ENCODE results near the gene PREX1. TPM values are rescaled to one million over a fixed set of nuclear protein-coding genes. Genes with fewer than 3 reads are reported as not detected.

The PREX1 gene
- total and polyA plus RNA-seq, 8 donors, result 5.2 to 25.2 (median 16.6) TPM

DNA sequence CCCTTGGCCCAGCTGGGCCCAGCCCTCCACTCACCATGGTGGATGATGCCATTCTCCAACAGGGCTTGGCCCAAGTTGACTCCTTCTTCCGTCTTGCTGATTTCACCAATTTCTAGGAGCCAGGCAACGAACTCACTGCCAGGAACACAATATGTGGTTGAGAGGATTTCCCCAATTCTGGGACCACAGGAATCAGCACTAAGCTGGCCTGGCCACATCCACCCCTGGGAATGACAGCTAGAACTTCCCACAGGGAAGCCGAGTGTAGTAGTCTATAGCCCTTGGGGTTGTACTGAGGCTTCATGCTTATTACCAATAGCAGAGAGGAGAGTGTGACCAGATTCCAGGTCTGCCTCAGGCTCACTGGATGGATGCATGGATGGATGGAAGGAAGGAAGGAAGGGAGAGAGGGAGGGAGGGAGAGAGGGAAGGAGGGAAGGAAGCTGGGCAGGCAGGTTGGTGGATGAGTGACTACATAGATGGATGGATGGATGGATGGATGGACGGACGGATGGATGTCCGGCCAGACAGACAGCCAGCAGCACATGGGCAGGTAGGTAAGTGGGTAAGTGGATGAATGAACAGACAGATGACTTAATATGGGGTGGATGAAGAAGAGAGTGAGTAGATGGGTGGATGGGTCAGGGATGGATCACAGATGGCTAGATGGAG, 146.5 kb downstream of the PREX1 start:
- no peak overlapping the region for H3K4me3 ChIP-seq
- TF ChIP-seq POLR2AphosphoS5 (IDR thresholded peaks at IDR 0.05) (no peak), POLR2A (IDR thresholded peaks at IDR 0.05) (no peak), EP300 (IDR thresholded peaks at IDR 0.05) (no peak)
- TF ChIP-seq, protein P1, sequence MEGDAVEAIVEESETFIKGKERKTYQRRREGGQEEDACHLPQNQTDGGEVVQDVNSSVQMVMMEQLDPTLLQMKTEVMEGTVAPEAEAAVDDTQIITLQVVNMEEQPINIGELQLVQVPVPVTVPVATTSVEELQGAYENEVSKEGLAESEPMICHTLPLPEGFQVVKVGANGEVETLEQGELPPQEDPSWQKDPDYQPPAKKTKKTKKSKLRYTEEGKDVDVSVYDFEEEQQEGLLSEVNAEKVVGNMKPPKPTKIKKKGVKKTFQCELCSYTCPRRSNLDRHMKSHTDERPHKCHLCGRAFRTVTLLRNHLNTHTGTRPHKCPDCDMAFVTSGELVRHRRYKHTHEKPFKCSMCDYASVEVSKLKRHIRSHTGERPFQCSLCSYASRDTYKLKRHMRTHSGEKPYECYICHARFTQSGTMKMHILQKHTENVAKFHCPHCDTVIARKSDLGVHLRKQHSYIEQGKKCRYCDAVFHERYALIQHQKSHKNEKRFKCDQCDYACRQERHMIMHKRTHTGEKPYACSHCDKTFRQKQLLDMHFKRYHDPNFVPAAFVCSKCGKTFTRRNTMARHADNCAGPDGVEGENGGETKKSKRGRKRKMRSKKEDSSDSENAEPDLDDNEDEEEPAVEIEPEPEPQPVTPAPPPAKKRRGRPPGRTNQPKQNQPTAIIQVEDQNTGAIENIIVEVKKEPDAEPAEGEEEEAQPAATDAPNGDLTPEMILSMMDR (IDR thresholded peaks at IDR 0.05), result no peak
- H3K36me3 ChIP-seq, result peaks cover 0 to 52% (median 33%) of the 10 kb centered on the region in 4 donors
- H3K27ac ChIP-seq, result peak overlapping the region in 2 of 5 donors; percentile 69 to 82
- intact Hi-C loops (cut with DNase I; ENCODE audit: low total_unique reads), result no loop called here
- no peak for DNase-seq
- WGBS, 5 donors, result 66 to 98% (median 75%) methylated on average over 6 of the region's 6 CpGs
- H3K9me3 ChIP-seq, result no peaks in the 10 kb centered on the region
- H3K4me1 ChIP-seq, result peaks cover 46 to 50% (median 47%) of the 10 kb centered on the region in 4 donors
- no peaks in the 10 kb centered on the region for H3K27me3 ChIP-seq

DNA sequence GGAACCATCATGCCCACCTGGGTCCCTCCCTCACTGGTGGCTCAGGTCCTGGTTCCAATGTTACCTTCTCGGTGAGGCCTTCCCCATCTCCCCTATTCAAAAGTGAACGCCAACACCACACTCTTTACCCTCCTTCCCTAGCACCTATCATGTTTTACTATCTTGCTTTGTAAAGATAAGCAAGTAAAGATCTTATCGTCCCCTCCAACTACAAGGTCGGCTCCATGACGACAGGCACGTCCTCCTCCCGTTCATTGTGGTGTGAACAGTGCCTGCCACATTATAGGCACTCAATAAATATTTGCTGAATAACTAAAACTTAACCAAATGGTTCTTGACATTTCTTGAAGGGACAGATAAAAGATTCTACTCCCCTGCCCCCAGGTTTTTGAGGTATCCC, 147.1 kb downstream of the PREX1 start:
- Histone ChIP-seq H3K4me1 (peaks cover 40 to 43% (median 40%) of the 10 kb centered on the region in 4 donors), H3K36me3 (peaks cover 0 to 59% (median 40%) of the 10 kb centered on the region in 4 donors), H3K4me3 (no peak overlapping the region), H3K27ac (peak overlapping the region in 1 of 5 donors; percentile 8), H3K27me3 (no peaks in the 10 kb centered on the region), H3K9me3 (no peaks in the 10 kb centered on the region)
- intact Hi-C loops (cut with DNase I; ENCODE audit: low total_unique reads), result no loop called here
- 51 to 75% (median 53%) methylated on average over 7 of the region's 7 CpGs for WGBS, 5 donors
- TF ChIP-seq, protein P1 (IDR thresholded peaks at IDR 0.05), result no peak
- no peak for TF ChIP-seq POLR2AphosphoS5 (IDR thresholded peaks at IDR 0.05)
- TF ChIP-seq POLR2A (IDR thresholded peaks at IDR 0.05), result no peak
- TF ChIP-seq EP300 (IDR thresholded peaks at IDR 0.05), result no peak
- DNase-seq, result no peak

DNA sequence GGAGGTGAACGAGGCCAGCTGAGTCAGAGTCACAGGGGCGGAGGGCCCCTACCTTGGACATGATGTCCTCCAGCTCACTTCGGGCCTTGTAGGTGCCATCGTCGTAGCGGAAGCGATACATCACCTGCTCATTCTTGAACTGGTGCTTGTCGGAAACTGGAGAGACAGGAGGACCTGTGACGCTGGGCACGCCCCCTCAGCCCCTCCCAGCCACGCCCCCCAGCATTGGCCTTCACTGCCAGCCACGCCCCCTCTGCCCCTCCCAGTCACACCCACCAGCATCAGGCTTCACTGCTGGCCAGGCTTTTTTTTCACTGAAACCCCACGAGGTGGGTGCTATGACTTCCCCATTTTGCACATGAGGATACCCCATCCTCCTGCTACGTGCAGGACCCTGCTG, 148.2 kb downstream of the PREX1 start:
- Histone ChIP-seq H3K4me3 (no peak overlapping the region), H3K27me3 (no peaks in the 10 kb centered on the region), H3K27ac (no peak overlapping the region), H3K9me3 (no peaks in the 10 kb centered on the region), H3K36me3 (peaks cover 0 to 65% (median 48%) of the 10 kb centered on the region in 4 donors), H3K4me1 (peaks cover 29 to 33% (median 29%) of the 10 kb centered on the region in 4 donors)
- TF ChIP-seq POLR2AphosphoS5 (IDR thresholded peaks at IDR 0.05) (no peak), EP300 (IDR thresholded peaks at IDR 0.05) (no peak), POLR2A (IDR thresholded peaks at IDR 0.05) (no peak)
- TF ChIP-seq, protein P1 (IDR thresholded peaks at IDR 0.05), result no peak
- DNase-seq, result peak in 1 of 2 donors; percentile 70
- WGBS, 5 donors, result 77 to 87% (median 83%) methylated on average over 13 to 14 of the region's 14 CpGs
- intact Hi-C loops (cut with DNase I; ENCODE audit: low total_unique reads), result no loop called here

DNA sequence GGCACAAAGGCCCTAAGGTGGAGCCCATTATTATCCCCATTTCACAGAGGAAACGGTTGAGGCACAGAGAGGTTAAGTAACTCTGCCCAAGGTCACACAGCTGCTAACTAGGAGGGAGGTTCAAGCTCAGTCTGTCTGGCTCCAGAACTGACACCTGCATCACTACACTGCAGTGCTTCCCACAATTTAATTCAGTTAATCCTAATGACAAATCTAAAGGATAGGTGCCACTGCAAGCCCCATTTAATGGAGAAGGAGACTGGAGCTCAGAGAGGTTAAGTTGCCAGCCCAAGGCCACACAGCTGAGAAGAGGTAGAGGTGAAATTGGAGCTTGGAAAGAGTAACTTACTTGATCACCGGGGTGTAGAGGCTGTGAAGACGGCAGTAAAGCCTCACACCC, 148.8 kb downstream of the PREX1 start:
- intact Hi-C loops (cut with DNase I; ENCODE audit: low total_unique reads), result no loop called here
- Histone ChIP-seq H3K27me3 (no peaks in the 10 kb centered on the region), H3K4me1 (peaks cover 23 to 27% (median 24%) of the 10 kb centered on the region in 4 donors), H3K9me3 (no peaks in the 10 kb centered on the region), H3K27ac (no peak overlapping the region), H3K36me3 (peaks cover 0 to 68% (median 48%) of the 10 kb centered on the region in 4 donors), H3K4me3 (no peak overlapping the region)
- DNase-seq, result no peak
- WGBS, 5 donors, result 90 to 98% (median 95%) methylated on average over 3 of the region's 3 CpGs
- TF ChIP-seq POLR2A (IDR thresholded peaks at IDR 0.05), result no peak
- TF ChIP-seq, protein P1 (IDR thresholded peaks at IDR 0.05), result no peak
- no peak for TF ChIP-seq POLR2AphosphoS5 (IDR thresholded peaks at IDR 0.05)
